Effector memory CD4-positive, alpha-beta T cell (primary cell): ENCODE results near the gene PFDN5.
A peak's percentile ranks its signal among the peaks of the same experiment; 100 is the strongest.

Experiments
- DNase-seq, 3 donors: peaks; one replicate each; pipeline ENCODE4 v3.0.0-alpha.2; 2020
- H3K27ac ChIP-seq: 2 replicates; pipeline ENCODE4 v1.7.0; 2013; ENCODE audit warnings: mild to moderate bottlenecking, low read length, moderate library complexity; ENCODE audit not compliant: insufficient read depth, poor library complexity, severe bottlenecking
- H3K27me3 ChIP-seq: replicated peaks from 2 replicates; pipeline ENCODE4 v1.7.0; 2013; ENCODE audit warnings: mild to moderate bottlenecking, low read length; ENCODE audit not compliant: insufficient read depth, control insufficient read depth, poor library complexity, severe bottlenecking
- H3K36me3 ChIP-seq: 2 replicates; pipeline ENCODE4 v1.7.0; 2013; ENCODE audit warnings: mild to moderate bottlenecking, low read length, moderate library complexity; ENCODE audit not compliant: control insufficient read depth, insufficient read depth
- H3K4me1 ChIP-seq: 2 replicates; pipeline ENCODE4 v1.7.0; 2013; ENCODE audit warnings: low read length, mild to moderate bottlenecking; ENCODE audit not compliant: control insufficient read depth, insufficient read depth, poor library complexity, severe bottlenecking
- H3K4me3 ChIP-seq: 2 replicates; pipeline ENCODE4 v1.7.0; 2013; ENCODE audit warnings: low read length, low read depth, mild to moderate bottlenecking; ENCODE audit not compliant: insufficient read depth, poor library complexity, severe bottlenecking
- H3K9me3 ChIP-seq: 2 replicates; pipeline ENCODE4 v1.7.0; 2013; ENCODE audit warnings: mild to moderate bottlenecking, low read length, moderate library complexity; ENCODE audit not compliant: control insufficient read depth
- total RNA-seq, 3 donors: gene quantifications; one replicate each; lab custom pipeline; 2026; lab: John Stamatoyannopoulos, UW

PFDN5 gene
- total RNA-seq: 11.1 to 13.3 (median 12.8) reads per million in 3 donors

DNA sequence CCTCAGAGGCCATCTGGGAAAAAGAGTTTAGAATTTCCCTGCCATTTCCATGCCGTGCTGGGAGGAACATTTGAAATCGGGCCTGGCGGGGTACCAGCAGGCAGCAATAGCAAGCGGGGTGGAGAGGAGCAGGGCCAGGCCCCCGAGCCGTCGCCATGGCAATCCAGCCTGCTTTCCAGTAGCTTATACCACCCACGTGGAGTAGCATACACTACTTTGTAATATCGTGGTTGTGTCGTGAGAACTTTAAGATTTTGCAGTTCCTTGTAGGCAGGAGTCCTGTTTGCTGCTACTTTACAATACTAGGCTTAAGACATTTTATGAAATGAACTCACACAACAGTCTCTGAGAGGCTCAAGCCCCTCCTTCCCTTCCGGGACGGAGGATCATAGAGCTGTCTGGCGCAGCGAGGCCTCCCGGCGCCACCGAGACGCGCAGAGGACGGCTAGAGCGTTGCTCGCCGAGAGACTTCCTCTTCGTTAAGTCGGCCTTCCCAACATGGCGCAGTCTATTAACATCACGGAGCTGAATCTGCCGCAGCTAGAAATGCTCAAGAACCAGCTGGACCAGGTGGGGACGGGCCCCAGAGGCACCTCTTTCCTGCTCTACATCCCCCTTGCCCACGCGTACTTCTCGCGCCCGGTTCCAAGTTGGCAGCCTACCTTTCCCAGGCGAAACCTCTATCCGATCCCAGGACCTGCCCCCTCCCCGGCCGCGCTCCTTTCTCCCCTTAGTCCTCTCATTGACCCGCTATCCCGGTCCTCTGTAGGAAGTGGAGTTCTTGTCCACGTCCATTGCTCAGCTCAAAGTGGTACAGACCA lies at the start of gene PFDN5:
Gene PFDN5 (plus strand): TSS at position 473 of the 821 bp plus-strand sequence. CDS start 26 bp downstream, at position 499.
- Histone ChIP-seq H3K36me3 (peaks cover 7% of the 10 kb centered on the region), H3K9me3 (no peaks in the 10 kb centered on the region), H3K4me3 (peak within 1 kb of the TSS; percentile 86), H3K27me3 (no peaks in the 10 kb centered on the region), H3K27ac (peak within 1 kb of the TSS; percentile 83), H3K4me1 (peaks cover 24% of the 10 kb centered on the region)
- DNase-seq: peak; percentile 67 to 76 (median 73)

DNA sequence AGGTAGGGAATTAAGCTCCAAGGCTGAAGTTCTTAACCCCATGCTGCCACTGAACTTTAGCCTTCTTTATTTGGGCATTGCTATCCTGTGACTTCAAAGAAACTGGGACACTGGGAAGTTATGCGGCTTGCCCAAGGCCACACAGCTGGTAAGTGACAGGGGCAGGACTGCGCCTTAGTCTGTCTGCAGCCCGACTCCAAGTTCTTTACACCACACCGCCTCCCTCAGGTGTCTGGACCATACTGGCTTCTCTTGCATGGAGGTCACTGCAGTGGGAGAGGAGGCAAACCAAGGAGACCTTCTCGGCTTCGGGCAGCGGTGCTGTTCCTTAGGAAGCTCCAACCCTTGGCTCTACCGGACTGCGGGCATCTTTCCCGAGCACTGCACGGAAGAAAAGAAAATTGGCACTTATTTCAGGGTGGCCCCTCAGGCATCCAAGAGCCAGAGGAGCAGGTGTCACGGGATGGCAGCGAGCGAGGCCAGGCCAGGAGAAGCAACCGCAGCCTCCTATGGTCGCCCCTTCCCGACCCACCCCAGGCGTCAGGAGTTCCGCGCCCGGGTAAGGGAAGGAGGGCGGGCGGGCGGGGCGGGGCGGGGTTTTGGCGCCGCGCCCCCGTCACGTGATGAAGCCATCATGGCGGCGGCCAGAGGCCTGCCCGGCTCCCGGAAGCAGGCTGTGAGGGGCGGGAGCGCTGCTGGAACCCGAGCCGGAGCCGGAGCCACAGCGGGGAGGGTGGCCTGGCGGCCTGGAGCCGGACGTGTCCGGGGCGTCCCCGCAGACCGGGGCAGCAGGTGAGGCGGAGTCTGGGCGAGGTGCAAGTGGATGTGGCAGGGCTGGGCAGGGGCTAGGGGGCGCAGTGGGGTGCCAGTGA lies 43.6 kb upstream of the PFDN5 start:
- Histone ChIP-seq H3K9me3 (no peaks in the 10 kb centered on the region), H3K36me3 (peaks cover 6% of the 10 kb centered on the region), H3K4me3 (peak overlapping the region; percentile 85), H3K4me1 (peaks cover 37% of the 10 kb centered on the region), H3K27ac (peak overlapping the region; percentile 92), H3K27me3 (no peaks in the 10 kb centered on the region)
- DNase-seq: peak; percentile 49 to 64 (median 63)

DNA sequence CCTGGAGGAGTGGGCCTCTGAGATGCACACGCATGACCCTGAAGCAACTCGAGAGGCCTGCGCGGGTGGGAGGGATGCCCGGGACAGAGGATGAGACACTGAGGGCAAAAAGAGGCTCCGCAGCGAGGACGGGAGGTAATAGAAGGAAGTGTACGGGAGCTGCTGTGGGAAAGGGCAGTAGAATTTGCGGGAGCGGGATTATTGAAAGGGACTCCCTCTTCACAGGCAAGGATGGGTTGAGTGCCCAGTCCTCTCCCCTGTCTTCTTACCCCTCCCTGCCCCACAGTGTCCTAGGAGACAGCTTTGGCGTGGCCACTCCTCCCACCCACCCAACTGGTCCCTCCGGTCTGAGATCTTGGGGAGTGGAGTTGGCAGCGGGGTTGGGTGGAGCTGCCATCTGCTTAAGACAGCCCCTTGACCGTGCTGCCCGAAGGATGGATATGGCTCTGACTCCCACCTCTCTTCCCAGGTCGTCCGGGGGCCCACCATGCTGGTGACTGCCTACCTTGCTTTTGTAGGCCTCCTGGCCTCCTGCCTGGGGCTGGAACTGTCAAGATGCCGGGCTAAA lies 42.9 kb upstream of the PFDN5 start:
- H3K36me3 ChIP-seq: peaks cover 6% of the 10 kb centered on the region
- H3K27me3 ChIP-seq: no peaks in the 10 kb centered on the region
- no peak for DNase-seq
- H3K27ac ChIP-seq: peak overlapping the region; percentile 92
- H3K4me3 ChIP-seq: peak overlapping the region; percentile 85
- peaks cover 37% of the 10 kb centered on the region for H3K4me1 ChIP-seq
- H3K9me3 ChIP-seq: no peaks in the 10 kb centered on the region

DNA sequence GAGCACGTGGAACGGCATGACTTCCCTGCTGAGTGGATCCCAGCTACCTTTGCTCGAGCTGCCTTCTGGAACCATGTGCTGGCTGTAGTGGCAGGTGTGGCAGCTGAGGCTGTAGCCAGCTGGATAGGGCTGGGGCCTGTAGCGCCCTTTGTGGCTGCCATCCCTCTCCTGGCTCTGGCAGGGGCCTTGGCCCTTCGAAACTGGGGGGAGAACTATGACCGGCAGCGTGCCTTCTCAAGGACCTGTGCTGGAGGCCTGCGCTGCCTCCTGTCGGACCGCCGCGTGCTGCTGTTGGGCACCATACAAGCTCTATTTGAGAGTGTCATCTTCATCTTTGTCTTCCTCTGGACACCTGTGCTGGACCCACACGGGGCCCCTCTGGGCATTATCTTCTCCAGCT lies 42.0 kb upstream of the PFDN5 start:
- Histone ChIP-seq H3K36me3 (peaks cover 6% of the 10 kb centered on the region), H3K4me3 (no peak overlapping the region), H3K27ac (peak overlapping the region; percentile 92), H3K4me1 (peaks cover 37% of the 10 kb centered on the region), H3K9me3 (no peaks in the 10 kb centered on the region), H3K27me3 (no peaks in the 10 kb centered on the region)
- DNase-seq: no peak

DNA sequence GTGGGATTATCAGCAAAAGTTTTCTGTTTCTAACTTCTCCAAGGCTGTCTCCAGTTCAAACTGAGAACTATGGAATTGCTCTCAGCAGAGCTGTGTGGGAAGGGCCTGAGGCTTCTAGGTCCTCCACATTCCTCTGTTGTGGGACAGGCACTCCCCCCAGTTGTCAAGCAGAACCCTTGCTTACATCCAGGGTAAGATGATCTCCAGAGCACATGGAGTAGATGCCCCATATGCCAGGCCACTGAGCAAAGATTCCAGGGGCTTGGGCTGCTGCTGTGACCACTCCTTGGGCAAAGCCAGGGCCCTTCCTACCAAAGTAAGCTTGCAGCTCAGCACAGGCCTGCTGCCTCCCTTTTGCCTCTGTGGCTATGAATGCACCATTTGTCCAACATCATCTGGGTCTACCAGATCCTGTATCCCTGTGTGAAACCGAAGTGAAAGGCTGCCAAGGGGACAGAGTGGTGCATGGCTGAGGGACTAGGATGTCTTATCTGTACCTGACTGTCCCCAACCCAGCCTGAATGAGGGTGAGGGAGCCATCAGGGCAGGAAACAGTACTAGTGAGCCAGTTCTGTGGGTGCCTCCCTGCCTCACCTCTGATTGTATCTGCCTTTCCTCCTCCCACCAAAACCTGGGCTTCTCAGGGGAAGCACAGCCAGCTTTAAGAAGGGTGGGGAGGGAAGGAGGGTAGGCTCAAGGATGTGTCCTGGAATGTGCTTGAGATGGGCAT lies 40.4 kb upstream of the PFDN5 start:
- H3K27me3 ChIP-seq: no peaks in the 10 kb centered on the region
- no peaks in the 10 kb centered on the region for H3K9me3 ChIP-seq
- no peak overlapping the region for H3K27ac ChIP-seq
- peaks cover 37% of the 10 kb centered on the region for H3K4me1 ChIP-seq
- peaks cover 6% of the 10 kb centered on the region for H3K36me3 ChIP-seq
- DNase-seq: no peak
- H3K4me3 ChIP-seq: no peak overlapping the region

DNA sequence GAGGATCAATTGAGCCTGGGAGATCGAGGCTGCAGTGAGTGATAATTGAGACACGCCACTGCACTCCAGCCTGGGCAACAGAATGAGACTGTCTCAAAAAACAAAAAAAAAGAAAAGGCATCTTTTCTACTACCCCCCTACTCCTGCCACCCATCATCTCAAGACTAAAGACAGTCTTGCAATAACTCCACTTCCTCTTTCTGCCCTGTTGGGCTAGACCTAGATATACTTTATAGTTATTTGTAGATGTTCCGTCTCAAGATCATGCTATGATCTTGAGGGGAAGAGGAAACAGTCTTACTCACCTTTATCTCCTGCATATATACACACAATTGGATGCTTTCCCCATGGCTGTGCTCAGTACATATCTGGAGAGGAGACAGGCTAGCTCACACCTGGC lies 39.3 kb upstream of the PFDN5 start:
- no peak overlapping the region for H3K27ac ChIP-seq
- peaks cover 6% of the 10 kb centered on the region for H3K36me3 ChIP-seq
- no peak for DNase-seq
- H3K4me3 ChIP-seq: no peak overlapping the region
- no peaks in the 10 kb centered on the region for H3K27me3 ChIP-seq
- no peaks in the 10 kb centered on the region for H3K9me3 ChIP-seq
- peaks cover 36% of the 10 kb centered on the region for H3K4me1 ChIP-seq

DNA sequence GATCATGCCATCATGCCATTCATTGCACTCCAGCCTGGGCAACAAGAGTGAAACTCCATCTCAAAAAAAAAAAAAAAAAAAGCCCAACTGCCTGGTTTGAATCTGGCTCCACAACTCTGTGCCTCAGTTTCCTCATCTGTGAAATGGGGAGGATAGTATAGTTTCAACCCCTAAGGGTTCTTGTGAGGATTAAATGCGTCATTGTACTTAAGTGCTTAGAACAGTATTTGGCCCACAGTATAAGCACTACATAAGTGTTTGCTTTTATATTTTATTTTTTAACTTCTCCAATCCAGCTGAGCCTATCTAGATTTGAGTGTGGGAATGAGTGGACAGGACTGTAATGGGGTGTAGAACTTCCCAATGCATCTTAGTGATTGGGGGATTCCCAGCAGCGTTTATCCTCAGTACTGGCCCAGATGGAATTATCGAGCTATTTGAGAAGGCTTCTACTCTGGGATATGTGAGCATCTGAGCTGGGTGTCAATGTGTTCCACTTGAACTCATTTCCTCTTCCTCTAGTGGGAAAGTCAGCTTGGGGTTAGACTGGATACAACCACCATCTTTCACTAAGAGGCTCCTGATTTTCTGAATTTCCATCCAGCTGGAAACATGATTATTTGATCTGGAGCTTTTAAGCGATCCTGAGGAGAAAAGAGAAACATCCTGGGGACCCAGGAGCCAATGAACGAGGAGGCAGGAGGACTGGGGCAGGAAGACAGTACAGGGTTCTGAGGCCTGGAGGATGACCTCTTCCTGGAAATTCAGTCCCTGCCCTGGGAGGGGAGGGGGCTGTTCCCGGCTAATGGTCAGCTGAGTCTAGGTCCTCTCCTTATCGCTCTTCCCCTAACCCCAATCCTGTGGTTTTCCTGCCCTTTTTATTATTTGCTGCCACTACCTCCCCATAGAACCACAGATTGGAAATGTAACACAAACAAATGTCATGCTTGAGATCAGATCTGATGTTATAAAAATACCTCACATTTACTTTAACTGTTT lies 36.5 kb upstream of the PFDN5 start:
- Histone ChIP-seq H3K4me1 (peaks cover 12% of the 10 kb centered on the region), H3K36me3 (peaks cover under 1% of the 10 kb centered on the region), H3K9me3 (no peaks in the 10 kb centered on the region), H3K27me3 (no peaks in the 10 kb centered on the region), H3K27ac (no peak overlapping the region), H3K4me3 (no peak overlapping the region)
- no peak for DNase-seq

DNA sequence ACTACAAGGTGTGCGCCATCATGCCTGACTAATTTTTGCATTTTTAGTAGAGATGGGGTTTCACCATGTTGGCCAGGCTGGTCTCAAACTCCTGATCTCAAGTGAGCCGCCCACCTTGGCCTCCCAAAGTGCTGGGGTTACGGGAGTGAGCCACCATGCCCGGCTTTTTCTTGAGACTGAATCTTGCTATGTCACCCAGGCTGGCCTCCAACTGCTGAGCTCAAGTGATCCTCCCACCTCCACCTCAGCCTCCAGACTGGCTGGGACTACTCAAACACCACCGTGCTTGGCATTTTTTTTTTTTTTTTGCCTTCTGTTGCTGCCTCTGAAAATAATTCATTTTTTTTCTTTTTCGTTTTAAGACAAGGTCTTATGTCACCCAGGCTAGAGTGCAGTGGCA lies 35.5 kb upstream of the PFDN5 start:
- Histone ChIP-seq H3K27ac (no peak overlapping the region), H3K4me3 (no peak overlapping the region), H3K9me3 (no peaks in the 10 kb centered on the region), H3K27me3 (no peaks in the 10 kb centered on the region), H3K36me3 (no peaks in the 10 kb centered on the region), H3K4me1 (peaks cover 9% of the 10 kb centered on the region)
- DNase-seq: no peak
